Epidermal melanocyte (primary cell): ENCODE data around the gene ABCD3.
A peak's percentile ranks its signal among the peaks of the same experiment; 100 is the strongest.
"Not testable (repeated sequence)": the region's sequence is repeated elsewhere in the genome, so short reads cannot be mapped to it uniquely, and the experiment has no call there.

Experiments
- DNase-seq: peaks from one replicate; pipeline ENCODE4 v3.0.0; 2011; ENCODE audit warnings: low spot score; ENCODE audit not compliant: insufficient read length

The ABCD3 gene

DNA sequence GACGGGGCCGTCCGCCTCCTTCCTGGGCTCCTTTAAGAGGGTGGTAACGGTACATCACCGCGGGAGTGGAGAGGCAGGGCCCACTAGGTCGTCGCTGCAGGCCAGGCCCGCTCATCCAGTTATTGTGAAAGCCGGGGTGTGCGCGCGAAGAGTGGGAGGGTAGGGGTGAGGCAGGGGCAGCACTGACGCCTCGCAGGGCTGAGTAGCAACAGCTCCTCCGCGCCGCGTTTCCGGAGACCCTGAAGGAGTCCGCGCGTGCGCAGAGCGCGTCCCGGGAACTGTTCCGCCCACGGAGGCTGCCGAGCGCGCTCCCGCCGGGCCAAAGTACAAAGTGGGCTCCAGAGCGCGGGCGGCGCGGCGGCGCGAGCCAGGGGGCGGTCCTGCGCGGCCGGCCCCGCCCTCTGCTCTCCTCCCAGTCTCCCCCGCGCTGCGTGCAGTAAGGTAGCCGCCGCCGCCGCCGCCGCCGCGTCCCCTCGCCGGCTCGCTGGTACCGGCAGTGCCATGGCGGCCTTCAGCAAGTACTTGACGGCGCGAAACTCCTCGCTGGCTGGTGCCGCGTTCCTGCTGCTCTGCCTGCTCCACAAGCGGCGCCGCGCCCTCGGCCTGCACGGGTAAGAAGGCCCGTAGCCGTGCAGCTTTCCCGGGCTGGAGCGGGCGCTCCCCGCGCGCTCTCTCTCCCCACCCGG lies at the start of gene ABCD3:
Gene ABCD3, plus strand, starts transcription at position 412 of the 686 bp plus-strand sequence. Its CDS starts 90 bp downstream, at position 502.
- DNase-seq, result peak; percentile 71

DNA sequence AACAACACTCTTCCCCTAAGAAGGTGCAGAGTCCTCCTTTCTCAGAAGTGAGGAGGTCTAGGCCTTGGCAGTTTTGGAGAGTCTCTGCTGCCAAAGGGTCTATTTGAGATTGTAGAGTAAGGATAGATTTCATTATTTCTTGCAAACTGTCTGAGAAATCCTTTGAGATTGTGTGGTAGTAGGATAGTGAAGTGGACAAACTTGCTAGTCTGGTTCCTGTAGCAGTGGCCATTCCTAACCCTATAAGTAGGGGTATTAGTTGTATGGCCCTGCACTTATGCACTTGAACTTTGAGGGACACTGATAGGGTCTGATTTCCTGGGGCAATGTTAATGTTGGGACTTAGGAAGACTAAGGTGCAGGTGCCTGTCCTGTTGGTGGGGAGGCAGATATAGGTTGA lies 45.4 kb upstream of the ABCD3 start:
- DNase-seq, result not testable (repeated sequence)

DNA sequence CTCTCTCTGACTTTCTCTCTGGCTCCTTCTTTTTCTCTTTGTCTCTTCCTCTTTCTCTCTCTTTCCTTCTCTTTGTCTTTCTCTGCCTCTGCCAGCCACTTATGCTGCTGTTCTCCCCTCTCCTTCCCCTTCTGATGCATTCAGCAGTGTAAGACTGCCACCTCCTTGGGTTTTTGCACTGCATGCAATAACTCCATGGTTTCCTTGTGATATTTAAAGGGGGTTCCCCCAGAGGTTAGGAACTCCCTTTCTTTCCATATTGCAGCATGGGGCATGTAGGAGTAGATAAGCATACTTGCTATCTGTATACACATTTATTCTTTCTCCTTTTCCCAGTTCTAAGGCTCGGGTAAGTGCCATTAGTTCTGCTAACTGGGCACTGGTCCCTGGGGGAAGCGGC lies 44.9 kb upstream of the ABCD3 start:
- not testable (repeated sequence) for DNase-seq

DNA sequence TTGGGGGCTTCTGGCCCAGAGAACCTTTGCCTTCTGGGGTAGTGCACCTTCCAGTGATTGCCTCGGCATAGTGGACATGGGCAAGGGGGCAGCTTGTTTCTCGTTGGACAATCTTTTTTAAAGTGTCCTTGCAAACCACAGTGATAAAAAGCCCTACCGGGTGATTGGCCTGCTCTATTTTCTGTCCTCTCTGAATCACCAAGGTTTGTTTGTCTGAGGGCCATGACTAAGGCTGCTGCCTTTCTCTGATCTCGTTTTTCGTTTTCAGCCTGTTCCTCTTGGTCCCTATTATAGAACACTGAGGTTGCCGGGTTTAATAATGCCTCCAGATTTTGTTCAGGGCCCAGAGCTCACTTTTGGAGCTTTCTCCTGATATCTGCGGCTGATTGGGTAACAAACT lies 42.5 kb upstream of the ABCD3 start:
- DNase-seq, result not testable (repeated sequence)

DNA sequence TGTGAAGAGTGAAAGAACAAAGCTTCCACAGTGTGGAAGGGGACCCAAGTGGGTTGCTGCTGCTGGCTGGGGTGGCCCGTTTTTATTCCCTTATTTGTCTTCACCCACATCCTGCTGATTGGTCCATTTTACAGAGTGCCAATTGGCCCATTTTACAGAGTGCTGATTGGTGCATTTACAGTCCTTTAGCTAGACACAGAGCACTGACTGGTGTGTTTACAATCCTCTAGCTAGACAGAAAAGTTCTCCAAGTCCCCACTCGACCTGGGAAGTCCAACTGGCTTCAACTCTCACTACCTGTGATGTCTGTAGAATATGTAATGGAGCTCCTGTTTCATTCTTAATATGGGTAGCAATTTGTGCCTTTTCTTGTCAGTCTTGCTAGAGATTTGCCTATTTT lies 39.7 kb upstream of the ABCD3 start:
- not testable (repeated sequence) for DNase-seq

DNA sequence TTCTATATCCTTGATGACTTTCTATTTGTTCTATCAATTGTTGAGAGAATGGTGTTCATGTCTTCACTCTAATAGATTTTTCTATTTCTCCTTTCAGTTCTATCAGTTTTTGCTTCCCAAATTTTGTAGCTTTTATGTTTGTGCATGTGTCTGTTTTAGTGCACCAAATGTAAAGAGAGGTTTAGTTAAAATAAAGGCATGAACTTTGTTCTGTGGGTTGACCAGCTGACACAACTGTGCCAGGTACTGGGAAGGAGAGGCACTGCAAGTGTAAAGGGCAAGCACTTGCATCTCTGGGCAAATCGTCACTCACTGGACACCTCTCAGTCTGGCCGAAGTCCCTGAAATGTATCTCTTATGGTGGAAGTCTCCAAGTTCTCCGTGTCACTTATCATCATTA lies 38.6 kb upstream of the ABCD3 start:
- DNase-seq, result no peak

DNA sequence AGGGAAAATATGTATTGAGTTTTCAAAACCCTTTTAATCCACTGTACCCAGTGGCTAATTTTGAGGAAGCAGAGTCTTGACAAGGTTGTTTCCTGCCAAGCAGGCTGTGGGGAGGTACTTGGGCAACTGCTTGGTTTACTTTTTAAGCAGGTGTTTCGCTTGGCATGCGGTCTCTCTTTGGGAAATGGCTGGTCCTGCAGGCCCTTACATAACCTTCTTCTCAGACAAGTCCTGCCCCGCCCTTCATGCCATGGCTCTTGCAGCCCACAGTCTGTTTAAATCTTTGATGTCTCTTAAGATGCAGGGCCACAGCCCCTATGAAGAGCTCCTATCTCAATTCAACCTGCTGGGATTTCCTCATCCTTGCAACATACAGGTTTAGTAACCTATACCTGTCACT lies 36.0 kb upstream of the ABCD3 start:
- DNase-seq, result no peak

DNA sequence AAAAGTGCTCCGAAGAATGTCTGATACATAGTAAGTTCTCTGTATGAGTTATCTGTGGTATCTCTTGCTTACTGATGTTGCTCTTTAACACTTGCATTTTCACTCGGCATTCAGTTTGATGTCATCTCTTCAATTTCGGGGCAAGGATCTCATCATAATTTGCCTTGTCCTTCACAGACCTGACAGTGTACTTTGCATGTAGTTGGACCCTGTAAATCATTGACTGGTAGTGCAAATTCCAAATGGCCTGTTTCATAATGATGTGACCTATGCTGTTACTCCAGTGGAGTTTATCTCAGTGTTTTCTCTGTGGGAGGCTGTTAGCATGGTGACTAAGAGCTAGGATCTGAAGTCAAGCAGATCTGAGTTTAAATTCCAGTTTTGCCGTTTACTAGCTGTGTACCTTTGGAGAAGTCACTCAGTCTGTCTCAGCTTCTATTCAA lies 34.2 kb upstream of the ABCD3 start:
- no peak for DNase-seq

DNA sequence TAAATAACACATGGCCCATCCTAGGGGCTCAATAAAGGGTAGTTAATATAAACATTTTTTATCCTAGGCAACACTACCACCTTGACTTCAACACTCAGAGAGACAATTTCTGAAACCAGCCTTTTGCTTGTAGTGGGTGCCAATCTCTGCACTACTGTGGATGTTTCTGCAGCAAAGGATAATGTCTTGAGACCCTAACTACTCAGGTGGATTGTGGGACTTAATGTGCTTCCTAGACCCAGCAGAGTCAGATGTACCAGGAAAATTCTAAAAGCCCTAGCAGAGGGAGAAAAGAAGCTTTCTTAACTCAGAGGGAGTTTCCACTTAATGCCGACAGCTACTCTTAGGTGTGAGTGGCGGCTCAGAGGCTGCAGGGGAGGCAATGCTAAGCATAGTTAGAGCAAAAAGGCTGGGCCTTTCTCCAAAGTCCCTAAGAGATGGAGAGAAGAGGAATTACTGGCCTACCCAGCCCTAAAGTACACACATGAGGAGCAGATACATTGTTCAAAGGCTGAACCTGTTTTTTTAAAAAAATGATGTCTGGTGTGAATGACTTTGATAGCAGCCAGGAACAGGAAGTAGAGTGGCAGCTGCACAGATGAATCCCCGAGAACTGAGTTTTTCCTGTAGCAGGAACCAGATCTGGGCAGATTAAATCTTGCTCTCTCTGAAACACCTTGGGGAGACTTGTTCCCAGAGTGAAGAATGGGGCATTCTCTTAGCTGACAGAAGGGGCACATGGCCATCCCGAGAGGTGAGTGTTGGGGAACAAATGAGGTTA lies 33.5 kb upstream of the ABCD3 start:
- DNase-seq, result no peak

DNA sequence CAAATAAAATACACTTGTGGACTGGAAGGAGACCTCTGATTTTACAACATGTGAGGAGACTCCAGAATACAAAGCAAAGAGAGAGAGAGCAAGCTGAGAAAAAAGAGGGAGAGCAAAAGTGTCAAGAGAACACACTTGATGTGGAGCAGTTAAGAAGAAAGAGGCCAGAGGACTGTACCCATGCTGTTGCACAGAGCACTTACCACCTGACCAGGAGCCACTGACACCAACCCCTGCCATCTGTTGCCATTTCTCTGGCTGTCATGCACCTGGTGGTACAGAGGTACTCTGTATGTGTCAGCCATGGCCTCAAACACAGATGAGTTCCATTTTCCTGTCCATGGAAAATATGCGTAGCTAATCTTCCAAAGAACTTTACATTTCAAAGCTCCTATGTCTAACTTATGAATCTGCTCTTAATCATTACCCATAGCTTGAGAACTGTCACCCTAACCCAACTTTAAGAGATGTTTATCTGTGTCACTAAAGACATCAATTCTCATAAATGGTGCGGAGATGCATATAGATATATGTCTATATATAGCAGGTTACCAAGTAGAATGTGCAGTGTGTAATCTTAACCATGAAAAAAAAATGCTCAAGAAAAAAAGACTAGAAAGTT lies 32.8 kb upstream of the ABCD3 start:
- DNase-seq, result no peak

DNA sequence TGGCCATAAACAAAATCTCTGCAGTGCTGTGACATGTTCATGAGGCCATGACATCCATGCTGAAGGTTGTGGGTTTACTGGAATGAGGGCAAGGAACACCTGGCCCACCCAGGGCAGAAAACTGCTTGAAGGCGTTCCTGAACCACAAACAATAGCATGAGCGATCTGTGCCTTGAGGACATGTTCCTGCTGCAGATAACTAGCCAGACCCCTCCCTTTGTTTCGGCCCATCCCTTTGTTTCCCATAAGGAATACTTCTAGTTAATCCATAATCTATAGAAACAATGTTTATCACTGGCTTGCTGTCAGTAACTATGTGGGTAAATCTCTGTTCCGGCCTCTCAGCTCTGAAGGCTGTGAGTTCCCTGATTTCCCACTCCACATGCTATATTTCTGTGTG lies 28.9 kb upstream of the ABCD3 start:
- no peak for DNase-seq

DNA sequence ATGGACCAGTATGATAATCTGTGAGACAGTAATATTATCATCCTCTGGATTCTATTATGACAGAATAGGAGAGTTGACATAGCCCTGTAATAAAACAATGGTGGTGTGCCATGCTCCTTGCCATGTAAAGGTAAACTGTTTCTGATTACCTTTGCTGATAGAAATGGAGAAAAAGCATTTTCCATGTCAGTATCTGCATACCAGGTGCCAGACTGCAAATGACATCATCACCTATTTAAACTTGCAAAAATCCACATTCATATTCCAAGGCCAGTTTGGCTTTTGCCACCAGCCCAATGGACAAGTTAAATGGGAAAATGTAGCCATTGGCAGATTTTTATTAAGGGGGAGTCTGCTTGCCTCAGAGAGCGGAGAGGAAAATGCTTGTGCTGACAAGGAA lies 23.9 kb upstream of the ABCD3 start:
- no peak for DNase-seq

DNA sequence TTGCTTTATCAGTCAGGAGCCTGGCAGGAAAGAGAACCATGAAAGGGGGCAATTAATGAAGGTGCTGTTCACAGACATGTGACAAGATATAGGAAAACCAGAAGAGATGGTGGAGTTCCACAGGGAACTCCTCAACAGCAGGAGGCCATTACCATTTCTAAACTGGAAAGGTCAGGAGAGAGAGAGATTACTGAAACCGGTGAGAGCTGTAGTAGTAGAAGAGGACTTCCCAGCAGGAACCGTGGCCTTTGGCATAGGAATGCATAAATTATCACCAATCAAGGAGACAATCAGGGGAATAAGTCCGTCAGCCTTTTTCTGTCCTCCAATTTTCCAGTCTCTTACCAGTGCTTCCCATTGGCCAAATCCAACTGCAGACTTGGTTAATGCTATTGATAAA lies 23.0 kb upstream of the ABCD3 start:
- DNase-seq, result no peak

DNA sequence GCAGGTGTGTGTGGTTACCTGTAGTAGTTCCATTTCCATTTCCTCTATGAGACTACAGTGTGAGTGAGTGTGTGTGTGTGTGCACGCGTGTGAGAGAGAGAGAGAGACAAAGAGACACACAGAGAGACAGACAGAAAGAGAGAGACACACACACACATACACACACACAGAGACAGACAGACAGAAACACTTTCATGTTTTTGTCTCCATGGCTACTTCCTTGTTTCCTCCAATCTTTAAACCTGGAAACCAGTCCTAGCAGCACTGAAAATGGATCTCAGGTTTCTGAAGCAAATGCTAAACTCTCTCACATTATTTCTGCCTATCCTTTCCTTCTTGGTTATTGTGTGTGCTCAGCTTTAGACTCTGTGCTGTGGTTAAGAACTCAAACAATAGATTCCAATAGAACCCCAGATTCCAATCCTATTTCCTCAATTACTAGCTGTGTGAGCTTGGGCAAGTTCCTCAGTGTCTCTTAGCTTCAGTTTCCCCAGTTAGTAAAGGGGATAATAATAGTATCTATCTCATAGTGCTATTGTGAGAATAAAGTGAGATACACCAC lies 22.4 kb upstream of the ABCD3 start:
- no peak for DNase-seq

DNA sequence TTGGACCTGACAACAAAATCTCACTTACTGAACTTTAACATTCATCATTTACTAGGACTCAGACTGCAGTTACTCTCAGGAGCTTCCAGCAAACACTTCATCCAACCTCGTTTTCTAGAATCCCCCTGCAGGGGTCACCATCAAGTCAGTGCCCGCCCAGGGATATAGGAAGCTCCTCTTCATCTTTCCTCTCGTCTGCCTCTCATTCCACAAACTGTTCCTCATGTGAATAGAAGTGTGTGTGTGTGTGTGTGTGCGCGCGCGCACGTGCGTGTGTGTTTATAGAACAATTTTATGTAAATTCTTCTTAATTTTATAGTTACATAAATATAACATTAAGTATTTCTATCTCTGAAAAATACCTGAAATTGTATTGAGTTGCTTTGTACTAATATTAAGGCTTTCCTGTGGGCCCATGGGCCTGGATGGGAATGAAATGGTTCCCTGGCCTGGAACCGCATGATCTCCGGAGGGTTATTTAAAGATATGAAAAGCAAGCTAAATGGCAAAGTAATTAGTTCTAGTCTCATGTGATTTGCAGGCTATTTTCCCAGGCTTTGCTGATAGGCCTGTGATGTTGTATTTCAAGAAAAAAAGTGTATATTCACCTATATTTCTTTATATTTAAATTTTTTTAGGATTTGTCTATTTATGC lies 21.7 kb upstream of the ABCD3 start:
- no peak for DNase-seq

DNA sequence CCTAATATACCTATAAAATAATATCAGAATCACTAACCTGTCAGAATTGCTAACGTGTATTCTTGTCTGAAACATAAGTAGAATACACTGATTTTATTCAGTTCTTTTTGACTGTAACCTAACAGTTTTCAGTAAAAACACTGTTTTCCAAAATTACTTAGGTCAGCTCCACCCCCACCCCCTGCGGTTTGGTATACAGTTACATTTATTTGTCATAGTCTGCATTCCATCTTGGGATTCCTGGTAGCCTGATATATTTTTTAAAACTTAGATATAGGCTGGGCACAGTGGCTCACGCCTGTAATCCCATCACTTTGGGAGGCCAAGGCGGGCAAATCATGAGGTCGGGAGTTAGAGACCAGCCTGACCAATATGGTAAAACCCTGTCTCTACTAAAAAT lies 19.8 kb upstream of the ABCD3 start:
- no peak for DNase-seq

DNA sequence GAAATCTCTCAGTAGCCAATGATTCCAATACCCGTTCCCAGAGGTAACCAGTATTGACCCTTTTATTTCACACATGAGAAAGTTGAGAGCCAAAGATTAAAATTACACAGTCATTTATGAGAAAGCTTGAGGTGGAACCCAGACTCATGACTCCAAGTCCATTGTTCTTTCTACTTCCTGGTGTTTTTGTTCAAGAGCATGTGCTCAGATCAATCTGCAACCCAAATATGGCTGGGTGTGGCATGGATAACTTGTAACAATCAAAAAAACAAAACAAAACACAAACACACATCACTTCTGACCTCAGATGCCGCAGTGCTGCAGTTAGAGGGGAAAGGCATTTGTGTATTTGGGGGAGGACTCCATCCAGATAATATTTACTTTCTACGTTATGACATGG lies 18.7 kb upstream of the ABCD3 start:
- DNase-seq, result no peak

DNA sequence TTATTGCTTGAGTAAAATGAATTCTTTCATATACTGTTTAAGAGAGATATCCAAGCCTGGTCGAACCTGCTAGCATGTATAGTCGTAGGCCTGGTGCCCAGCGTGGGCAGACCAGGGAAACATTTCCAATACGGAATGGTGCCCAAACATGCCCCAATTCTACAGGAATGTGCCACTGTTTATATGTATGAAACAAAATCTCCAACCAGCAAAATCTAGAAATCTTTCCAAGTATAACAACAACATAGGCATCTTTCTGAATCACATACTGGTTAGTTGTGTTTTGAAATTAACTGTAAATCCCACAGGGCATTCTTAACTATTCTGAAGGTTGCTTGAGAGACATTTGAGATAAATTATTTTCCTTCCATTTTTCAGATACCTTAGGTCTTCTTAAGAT lies 17.0 kb upstream of the ABCD3 start:
- no peak for DNase-seq

DNA sequence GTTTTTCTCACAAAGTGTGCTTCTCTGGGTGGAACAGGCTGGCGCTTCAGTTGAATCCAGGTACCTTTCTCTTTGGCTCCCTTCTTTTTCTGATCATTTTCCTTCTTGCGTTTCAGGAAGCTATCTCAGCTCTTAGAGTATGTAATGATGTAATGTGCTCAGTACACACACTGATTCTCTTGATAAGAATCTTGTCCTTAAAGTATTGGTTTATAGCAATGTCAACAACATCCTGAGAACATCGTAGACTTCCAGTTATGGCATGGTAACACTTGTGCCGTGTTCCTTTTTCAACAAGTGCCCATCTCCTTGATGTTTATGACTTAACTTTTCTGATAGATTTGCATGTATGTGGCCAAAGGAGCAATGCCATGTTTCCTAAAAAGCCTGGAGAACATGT lies 11.7 kb upstream of the ABCD3 start:
- no peak for DNase-seq

DNA sequence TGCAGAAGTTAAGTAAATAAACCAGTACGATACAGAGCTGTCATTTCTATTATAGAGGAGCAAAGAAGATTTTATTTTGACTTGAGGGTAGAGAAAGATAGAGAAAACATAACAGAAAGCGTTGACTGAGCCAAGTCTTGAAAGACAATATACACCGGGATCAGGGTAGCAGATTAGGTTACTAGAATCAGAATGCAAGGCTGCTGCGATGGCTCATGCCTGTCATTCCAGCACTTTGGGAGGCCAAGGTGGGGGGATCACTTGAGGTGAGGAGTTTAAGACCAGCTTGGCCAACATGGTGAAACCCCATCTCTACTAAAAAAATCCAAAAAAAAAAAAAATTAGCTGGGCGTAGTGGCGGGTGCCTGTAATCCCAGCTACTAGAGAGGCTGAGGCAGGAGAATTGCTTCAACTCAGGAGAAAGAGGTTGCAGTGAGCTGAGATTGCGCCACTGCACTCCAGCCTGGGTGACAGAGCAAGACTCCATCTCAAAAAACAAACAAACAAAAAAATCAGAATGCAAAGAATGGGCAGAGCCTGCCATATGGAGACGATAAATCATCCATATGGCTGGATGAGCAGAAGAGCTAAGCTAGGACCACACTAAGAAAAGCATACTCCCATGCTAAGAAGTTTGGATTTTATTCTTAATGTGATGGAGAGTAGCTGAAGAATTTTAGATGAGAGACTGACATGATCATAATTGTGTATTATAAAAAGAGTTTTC lies 9.9 kb upstream of the ABCD3 start:
- no peak for DNase-seq

DNA sequence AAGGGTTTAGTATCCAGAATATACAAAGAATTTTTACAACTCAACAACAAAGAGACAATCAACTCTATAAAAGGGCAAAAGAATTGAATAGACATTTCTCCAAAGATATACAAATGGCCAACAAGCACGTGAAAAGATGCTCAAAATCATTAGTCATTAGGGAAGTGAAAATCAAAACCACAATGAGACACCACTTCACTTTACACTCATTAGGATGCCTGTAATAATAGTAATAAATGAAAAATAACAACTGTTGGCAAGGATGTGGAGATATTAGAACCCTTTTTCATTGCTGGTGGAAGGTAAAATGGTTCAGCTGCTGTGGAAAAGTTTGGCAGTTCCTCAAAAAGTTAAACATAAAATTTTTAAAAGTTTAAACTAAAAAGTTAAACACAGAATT lies 7.0 kb upstream of the ABCD3 start:
- DNase-seq, result no peak
